HG03280 (cell line): ENCODE results near the gene THAP3.

Source experiments
- ATAC-seq: cut with Tn5 transposase; IDR thresholded peaks from one replicate; pipeline ENCODE4 v1.9.1; 2021; ENCODE audit warnings: mild to moderate bottlenecking, moderate library complexity; ENCODE audit not compliant: unreplicated experiment

Gene THAP3

GRCh38 chr1:6666696-6667095 is 42.0 kb downstream of the THAP3 start:
- ATAC-seq = no peak

DNA sequence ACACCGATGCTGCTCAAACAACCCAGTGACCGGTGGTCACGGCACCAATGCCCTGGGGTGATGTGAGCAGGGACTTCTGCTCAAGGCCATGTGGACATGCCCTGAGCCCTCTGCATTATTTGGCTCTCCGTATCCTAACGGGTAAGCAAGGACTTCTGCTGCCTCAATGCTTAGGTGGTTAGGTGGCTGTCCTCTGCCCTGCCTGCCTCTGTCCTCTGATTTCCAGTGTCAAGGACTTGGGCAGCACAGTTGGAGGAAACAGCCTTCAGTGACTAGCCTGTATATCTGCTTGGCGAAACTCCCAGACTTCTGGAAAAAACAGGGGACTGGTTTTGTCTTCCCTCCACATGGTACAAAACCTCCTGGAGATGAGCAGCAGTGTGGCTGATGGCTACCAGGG is 42.5 kb downstream of the THAP3 start:
- no peak for ATAC-seq

- ATAC-seq = no peak
Measured at GRCh38 chr1:6668503-6668902, 43.8 kb downstream of the THAP3 start.

GRCh38 chr1:6672558-6672957 is 47.9 kb downstream of the THAP3 start:
- ATAC-seq = no peak

- ATAC-seq = no peak
Measured at GRCh38 chr1:6673816-6674398, 49.2 kb downstream of the THAP3 start.

DNA sequence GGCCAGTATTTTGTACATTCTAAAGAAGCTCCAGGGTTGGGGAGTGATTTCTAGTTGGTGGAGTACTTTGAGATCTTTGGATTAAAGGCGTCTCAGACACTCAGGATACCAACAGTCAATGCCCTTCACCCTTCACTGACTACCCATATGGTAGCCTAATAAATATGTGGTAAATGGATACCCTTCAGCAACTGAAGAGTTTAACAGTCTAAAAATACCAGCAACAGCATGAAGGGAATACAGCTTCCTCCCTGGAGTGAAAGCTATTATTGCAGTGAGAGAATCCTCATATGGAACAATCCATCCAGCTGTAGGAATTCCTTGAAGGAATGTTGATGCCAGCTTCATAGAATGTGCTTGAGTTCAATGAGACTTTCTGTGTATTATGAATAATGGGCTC is 50.1 kb downstream of the THAP3 start:
- no peak for ATAC-seq

GRCh38 chr1:6675941-6676340 is 51.3 kb downstream of the THAP3 start:
- ATAC-seq = no peak
